Caco-2 (cell line): ENCODE measurements around the gene ALDH1A3. TPM values are rescaled to one million over a fixed set of nuclear protein-coding genes. Genes with fewer than 3 reads are reported as not detected.

Experiments
- BruUV-seq: library from RNA; stranded (reverse); fragments of 400-500 nt; replicated peaks from 2 replicates; lab custom pipeline; 2021; lab: Mats Ljungman, UMichigan
- CTCF ChIA-PET: fragments of 300-600 bp; sonication (Branson Sonifier 250); formaldehyde crosslinking; loops from one replicate; lab custom pipeline; 2022; ENCODE audit warnings: antibody characterized with exemption; lab: Charles Lee
- POLR2A ChIA-PET: fragments of 300-600 bp; sonication (Branson Sonifier 250); formaldehyde crosslinking; loops from one replicate; lab custom pipeline; 2022; ENCODE audit warnings: antibody characterized with exemption; lab: Charles Lee
- DNase-seq, 2 experiments: peaks; one replicate each; pipeline versions ENCODE4 v3.0.0 to v3.0.0-alpha.2; 2020 to 2022
- H3K27me3 ChIP-seq: replicated peaks from 2 replicates; pipeline ENCODE4 v1.6.0; 2011; ENCODE audit warnings: low read length; ENCODE audit not compliant: control insufficient read depth, insufficient read depth
- H3K36me3 ChIP-seq: 2 replicates; pipeline ENCODE4 v1.5.1; 2011; ENCODE audit warnings: low read length; ENCODE audit not compliant: control insufficient read depth, insufficient read depth
- H3K4me1 ChIP-seq: fragments of 250-450 bp; sonication (Bioruptor Pico); 2 replicates; pipeline ENCODE4 v1.5.1; 2020; ENCODE audit warnings: mild to moderate bottlenecking
- H3K4me3 ChIP-seq: 2 replicates; pipeline ENCODE4 v1.5.1; 2011; ENCODE audit warnings: low read depth, mild to moderate bottlenecking, control low read depth, low read length
- H3K9me3 ChIP-seq: fragments of 250-450 bp; sonication (Bioruptor Pico); 2 replicates; pipeline ENCODE4 v1.5.1; 2020; ENCODE audit warnings: mild to moderate bottlenecking, moderate library complexity
- H3K27ac Mint-ChIP-seq: one replicate; pipeline ENCODE4 v1.8.0; 2022; ENCODE audit warnings: mixed read lengths; ENCODE audit not compliant: unreplicated experiment
- H3K27me3 Mint-ChIP-seq: one replicate; pipeline ENCODE4 v1.8.0; 2022; ENCODE audit warnings: mixed read lengths; ENCODE audit not compliant: insufficient read depth, unreplicated experiment
- H3K36me3 Mint-ChIP-seq: one replicate; pipeline ENCODE4 v1.8.0; 2022; ENCODE audit warnings: mild to moderate bottlenecking, mixed read lengths; ENCODE audit not compliant: insufficient read depth, unreplicated experiment
- H3K4me1 Mint-ChIP-seq: one replicate; pipeline ENCODE4 v1.8.0; 2022; ENCODE audit warnings: low read depth, mixed read lengths; ENCODE audit not compliant: unreplicated experiment
- H3K4me3 Mint-ChIP-seq: one replicate; pipeline ENCODE4 v1.8.0; 2022; ENCODE audit warnings: mild to moderate bottlenecking, moderate library complexity, mixed read lengths; ENCODE audit not compliant: unreplicated experiment
- H3K9me3 Mint-ChIP-seq: one replicate; pipeline ENCODE4 v1.8.0; 2022; ENCODE audit warnings: mixed read lengths; ENCODE audit not compliant: unreplicated experiment
- intact Hi-C: fragments of 100-400 bp; cut with micrococcal nuclease; formaldehyde crosslinking; loops from one replicate; pipeline ENCODE4 v1.10.0; 2022; ENCODE audit not compliant: unreplicated experiment
- total RNA-seq: library from RNA; stranded (reverse); gene quantifications from 2 replicates; pipeline ENCODE4 v1.2.3, GENCODE V29; 2022
- TF ChIP-seq, protein P1 (sequence below), 2 experiments: fragments of 200-600 bp in 1 of 2; IDR thresholded peaks; 1 replicate in 1 of 2; 2 replicates in 1 of 2; pipeline versions ENCODE4 v1.5.1 to v1.8.0; 2011 to 2022; ENCODE audit warnings: antibody characterized with exemption in 1 of 2, control low read depth in 1 of 2, inconsistent platforms in 1 of 2, low read depth in 1 of 2, low read length in 1 of 2, mild to moderate bottlenecking in 1 of 2, moderate library complexity in 1 of 2; ENCODE audit not compliant: insufficient read depth in 1 of 2, severe bottlenecking in 1 of 2, unreplicated experiment in 1 of 2

ALDH1A3 gene
- total RNA-seq, 1 experiment from 2014 or later: 6.6 TPM

DNA sequence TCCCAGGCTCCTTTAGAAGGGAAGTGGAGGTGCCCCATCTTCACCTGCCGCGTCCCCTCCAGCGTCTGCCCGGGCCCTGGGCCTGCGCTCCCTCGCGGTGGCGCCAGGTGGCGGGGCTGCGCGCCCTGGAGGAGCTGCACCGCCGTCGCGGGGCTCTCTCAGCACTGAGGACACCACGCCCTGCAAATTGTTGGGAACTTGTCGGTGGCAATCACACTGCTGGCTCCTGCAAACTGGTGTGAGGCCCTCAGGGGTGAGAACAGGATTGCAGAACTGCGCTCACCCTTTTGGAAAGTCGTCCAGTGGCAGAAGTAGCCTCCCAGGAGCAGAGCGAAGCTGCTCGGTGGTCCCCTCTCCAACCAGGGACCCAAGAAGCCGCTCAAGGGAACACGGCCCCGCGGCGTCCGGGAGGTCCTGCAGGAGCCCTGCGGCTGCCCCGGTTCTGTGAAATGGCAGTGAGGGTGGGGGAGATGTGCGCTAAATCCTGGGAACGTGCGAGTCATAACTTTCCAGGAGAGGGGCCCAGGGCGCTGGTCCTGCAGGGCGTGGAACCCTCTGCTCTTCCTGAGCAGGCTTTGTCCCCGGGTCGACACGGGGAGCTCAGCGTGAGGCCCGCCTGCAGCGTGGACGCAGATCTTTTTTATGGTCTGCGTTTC, 38.5 kb downstream of the ALDH1A3 start:
- intact Hi-C loops: loop anchor here (1.0 to 5.0 kb wide), 4 partner anchors 68 to 339 kb away; no protein-coding TSS in a partner anchor
- TF ChIP-seq, protein P1, sequence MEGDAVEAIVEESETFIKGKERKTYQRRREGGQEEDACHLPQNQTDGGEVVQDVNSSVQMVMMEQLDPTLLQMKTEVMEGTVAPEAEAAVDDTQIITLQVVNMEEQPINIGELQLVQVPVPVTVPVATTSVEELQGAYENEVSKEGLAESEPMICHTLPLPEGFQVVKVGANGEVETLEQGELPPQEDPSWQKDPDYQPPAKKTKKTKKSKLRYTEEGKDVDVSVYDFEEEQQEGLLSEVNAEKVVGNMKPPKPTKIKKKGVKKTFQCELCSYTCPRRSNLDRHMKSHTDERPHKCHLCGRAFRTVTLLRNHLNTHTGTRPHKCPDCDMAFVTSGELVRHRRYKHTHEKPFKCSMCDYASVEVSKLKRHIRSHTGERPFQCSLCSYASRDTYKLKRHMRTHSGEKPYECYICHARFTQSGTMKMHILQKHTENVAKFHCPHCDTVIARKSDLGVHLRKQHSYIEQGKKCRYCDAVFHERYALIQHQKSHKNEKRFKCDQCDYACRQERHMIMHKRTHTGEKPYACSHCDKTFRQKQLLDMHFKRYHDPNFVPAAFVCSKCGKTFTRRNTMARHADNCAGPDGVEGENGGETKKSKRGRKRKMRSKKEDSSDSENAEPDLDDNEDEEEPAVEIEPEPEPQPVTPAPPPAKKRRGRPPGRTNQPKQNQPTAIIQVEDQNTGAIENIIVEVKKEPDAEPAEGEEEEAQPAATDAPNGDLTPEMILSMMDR (IDR thresholded peaks at IDR 0.05; ENCODE audit: insufficient read depth in 1 of 2, low read depth in 1 of 2, low read length in 1 of 2, severe bottlenecking in 1 of 2, unreplicated experiment in 1 of 2): peak; percentile 76 to 87
- Mint-ChIP-seq H3K27ac (no peak overlapping the region), H3K4me3 (peak overlapping the region; percentile 91), H3K9me3 (no peaks in the 10 kb centered on the region), H3K36me3 (peaks cover 7% of the 10 kb centered on the region), H3K27me3 (no peaks in the 10 kb centered on the region), H3K4me1 (peaks cover 6% of the 10 kb centered on the region)
- Histone ChIP-seq H3K36me3 (no peaks in the 10 kb centered on the region), H3K4me1 (no peaks in the 10 kb centered on the region), H3K9me3 (0 out of 2 replicates have a peak, but pooled peaks cover 4% of the 10 kb centered on the region), H3K27me3 (no peaks in the 10 kb centered on the region), H3K4me3 (peak overlapping the region; percentile 83)
- BruUV-seq: no TSS peak
- ChIA-PET CTCF (interaction anchor here (0.8 to 2.8 kb wide), 4 partner anchors 10 to 92 kb away, joined by 3 to 47 read pairs (median 8); partner anchors contain the start of gene ALDH1A3), POLR2A (interaction anchor here (1.0 kb wide), 2 partner anchors 68 to 91 kb away, joined by 3 read pairs; no protein-coding TSS in a partner anchor)
- peak; percentile 83 to 89 for DNase-seq

DNA sequence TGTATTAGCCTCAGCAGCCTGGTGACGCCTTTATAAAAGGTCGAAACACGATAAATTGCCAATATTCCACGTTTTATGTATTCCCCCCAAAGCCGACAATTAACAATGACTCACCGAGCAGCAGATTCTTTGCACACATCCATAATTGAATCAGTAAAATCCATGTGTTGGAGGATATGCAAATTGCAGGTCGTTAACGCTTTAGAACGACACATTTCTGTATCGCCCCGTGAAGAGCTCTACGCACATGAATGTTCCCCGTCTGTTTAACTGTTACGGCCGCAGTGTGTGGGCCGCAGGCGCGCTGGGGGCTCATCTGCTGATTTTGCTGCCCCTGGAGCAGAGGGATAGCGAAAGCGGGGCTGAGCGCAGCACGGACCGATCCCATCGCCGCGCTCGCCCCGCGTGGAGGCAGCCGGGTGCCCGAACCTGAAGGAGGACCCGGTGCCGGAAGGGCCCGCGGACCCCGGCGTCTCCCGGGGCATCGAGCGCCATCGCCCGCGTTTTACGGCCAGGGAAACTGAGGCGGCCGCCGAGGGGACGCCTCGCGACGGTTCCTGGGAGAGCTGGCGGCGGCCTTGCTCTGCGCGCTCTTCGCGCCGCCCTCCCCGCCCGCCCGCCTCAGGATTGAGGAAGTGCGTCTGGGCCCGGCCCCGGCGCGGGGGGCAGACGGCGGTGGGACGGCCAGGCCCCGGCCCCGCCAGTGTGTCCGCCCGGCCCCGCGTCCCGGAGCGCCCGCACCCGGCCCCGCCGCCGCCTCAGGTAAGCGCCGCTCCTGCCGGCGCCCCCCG, 39.3 kb downstream of the ALDH1A3 start, which contains the start of gene LRRK1:
LRRK1 (plus strand) TSS at position 668 of the 791 bp plus-strand sequence. CDS start 5,276 bp downstream, outside the sequence.
- no peak within 1 kb of the TSS for H3K27ac Mint-ChIP-seq
- ChIA-PET POLR2A (interaction anchor here (1.0 kb wide), 2 partner anchors 67 to 90 kb away, joined by 3 read pairs; no protein-coding TSS in a partner anchor), CTCF (interaction anchor here (0.8 to 2.8 kb wide), 4 partner anchors 10 to 92 kb away, joined by 3 to 47 read pairs (median 8); partner anchors contain the start of gene ALDH1A3)
- peak within 1 kb of the TSS; percentile 91 for H3K4me3 Mint-ChIP-seq
- Histone ChIP-seq H3K27me3 (no peaks in the 10 kb centered on the region), H3K4me1 (no peaks in the 10 kb centered on the region), H3K36me3 (no peaks in the 10 kb centered on the region), H3K4me3 (peak within 1 kb of the TSS; percentile 83), H3K9me3 (no peaks in the 10 kb centered on the region)
- TF ChIP-seq, protein P1 (IDR thresholded peaks at IDR 0.05; ENCODE audit: insufficient read depth in 1 of 2, low read depth in 1 of 2, low read length in 1 of 2, severe bottlenecking in 1 of 2, unreplicated experiment in 1 of 2): no peak
- BruUV-seq: no TSS peak
- H3K4me1 Mint-ChIP-seq: peaks cover 6% of the 10 kb centered on the region
- H3K27me3 Mint-ChIP-seq: no peaks in the 10 kb centered on the region
- DNase-seq: peak in 1 of 2 experiments; percentile 65
- intact Hi-C loops: loop anchor here (1.0 to 5.0 kb wide), 4 partner anchors 67 to 338 kb away; no protein-coding TSS in a partner anchor
- peaks cover 7% of the 10 kb centered on the region for H3K36me3 Mint-ChIP-seq
- H3K9me3 Mint-ChIP-seq: no peaks in the 10 kb centered on the region
